ENCODE results near the gene PDCL3.

Gene PDCL3

GRCh38 chr2:100562613-100563406 is at the start of gene PDCL3:
Gene PDCL3, plus strand, starts transcription at chr2:100562993. Its CDS starts 75 bp downstream, at chr2:100563068.
- Mint-ChIP-seq H3K4me1 (ENCODE audit: low read depth) (peaks cover 39% of the 10 kb centered on the region), H3K9me3 (ENCODE audit: low read depth) (no peaks in the 10 kb centered on the region), H3K4me3 (peak within 1 kb of the TSS; percentile 94), H3K27ac (peak within 1 kb of the TSS; percentile 98), H3K27me3 (no peaks in the 10 kb centered on the region), H3K36me3 (no peaks in the 10 kb centered on the region)

GRCh38 chr2:100513650-100514049 is 49.1 kb upstream of the PDCL3 start:
- H3K27ac Mint-ChIP-seq: no peak overlapping the region
- H3K4me1 Mint-ChIP-seq (ENCODE audit: low read depth): no peaks in the 10 kb centered on the region
- H3K9me3 Mint-ChIP-seq (ENCODE audit: low read depth): peaks cover under 1% of the 10 kb centered on the region
- no peak overlapping the region for H3K4me3 Mint-ChIP-seq
- H3K27me3 Mint-ChIP-seq: peaks cover under 1% of the 10 kb centered on the region
- H3K36me3 Mint-ChIP-seq: no peaks in the 10 kb centered on the region

GRCh38 chr2:100517556-100517955 is 45.2 kb upstream of the PDCL3 start:
- no peaks in the 10 kb centered on the region for H3K9me3 Mint-ChIP-seq (ENCODE audit: low read depth)
- H3K27me3 Mint-ChIP-seq: peaks cover 2% of the 10 kb centered on the region
- no peak overlapping the region for H3K27ac Mint-ChIP-seq
- no peak overlapping the region for H3K4me3 Mint-ChIP-seq
- no peaks in the 10 kb centered on the region for H3K4me1 Mint-ChIP-seq (ENCODE audit: low read depth)
- H3K36me3 Mint-ChIP-seq: no peaks in the 10 kb centered on the region

- Mint-ChIP-seq H3K4me3 (no peak overlapping the region), H3K36me3 (no peaks in the 10 kb centered on the region), H3K4me1 (ENCODE audit: low read depth) (no peaks in the 10 kb centered on the region), H3K27ac (no peak overlapping the region), H3K27me3 (peaks cover 2% of the 10 kb centered on the region), H3K9me3 (ENCODE audit: low read depth) (no peaks in the 10 kb centered on the region)
These were observed 44.0 kb upstream of the PDCL3 start for GRCh38 chr2:100518801-100519200.

GRCh38 chr2:100520224-100520623 is 42.6 kb upstream of the PDCL3 start:
- Mint-ChIP-seq H3K27me3 (peaks cover 2% of the 10 kb centered on the region), H3K36me3 (no peaks in the 10 kb centered on the region), H3K4me3 (no peak overlapping the region), H3K9me3 (ENCODE audit: low read depth) (no peaks in the 10 kb centered on the region), H3K27ac (no peak overlapping the region), H3K4me1 (ENCODE audit: low read depth) (no peaks in the 10 kb centered on the region)

- H3K4me3 Mint-ChIP-seq: no peak overlapping the region
- H3K4me1 Mint-ChIP-seq (ENCODE audit: low read depth): no peaks in the 10 kb centered on the region
- no peaks in the 10 kb centered on the region for H3K36me3 Mint-ChIP-seq
- H3K9me3 Mint-ChIP-seq (ENCODE audit: low read depth): no peaks in the 10 kb centered on the region
- no peak overlapping the region for H3K27ac Mint-ChIP-seq
- peaks cover 2% of the 10 kb centered on the region for H3K27me3 Mint-ChIP-seq
These were observed 40.4 kb upstream of the PDCL3 start for GRCh38 chr2:100522430-100522829.

- no peaks in the 10 kb centered on the region for H3K4me1 Mint-ChIP-seq (ENCODE audit: low read depth)
These were observed 38.5 kb upstream of the PDCL3 start for GRCh38 chr2:100524331-100524730.

GRCh38 chr2:100526868-100527267 is 35.9 kb upstream of the PDCL3 start:
- no peak overlapping the region for H3K27ac Mint-ChIP-seq
- H3K4me3 Mint-ChIP-seq: no peak overlapping the region
- H3K9me3 Mint-ChIP-seq (ENCODE audit: low read depth): no peaks in the 10 kb centered on the region
- peaks cover 5% of the 10 kb centered on the region for H3K27me3 Mint-ChIP-seq
- H3K36me3 Mint-ChIP-seq: no peaks in the 10 kb centered on the region
- peaks cover 1% of the 10 kb centered on the region for H3K4me1 Mint-ChIP-seq (ENCODE audit: low read depth)

More at GRCh38 chr2:100524331-100524730, 38.5 kb upstream of the PDCL3 start:
- peaks cover 4% of the 10 kb centered on the region for H3K27me3 Mint-ChIP-seq
- no peak overlapping the region for H3K4me3 Mint-ChIP-seq
- no peaks in the 10 kb centered on the region for H3K9me3 Mint-ChIP-seq (ENCODE audit: low read depth)
- no peak overlapping the region for H3K27ac Mint-ChIP-seq
- H3K36me3 Mint-ChIP-seq: no peaks in the 10 kb centered on the region

GRCh38 chr2:100527440-100528015 is 35.3 kb upstream of the PDCL3 start:
- Mint-ChIP-seq H3K4me1 (ENCODE audit: low read depth) (peaks cover 1% of the 10 kb centered on the region), H3K27ac (no peak overlapping the region), H3K36me3 (no peaks in the 10 kb centered on the region), H3K4me3 (no peak overlapping the region), H3K9me3 (ENCODE audit: low read depth) (no peaks in the 10 kb centered on the region), H3K27me3 (peaks cover 5% of the 10 kb centered on the region)

- Mint-ChIP-seq H3K9me3 (ENCODE audit: low read depth) (no peaks in the 10 kb centered on the region), H3K27me3 (peaks cover 5% of the 10 kb centered on the region), H3K4me1 (ENCODE audit: low read depth) (peaks cover 1% of the 10 kb centered on the region), H3K27ac (no peak overlapping the region), H3K36me3 (no peaks in the 10 kb centered on the region), H3K4me3 (no peak overlapping the region)
These were observed 33.6 kb upstream of the PDCL3 start for GRCh38 chr2:100529176-100529575.

- H3K27ac Mint-ChIP-seq: no peak overlapping the region
- no peaks in the 10 kb centered on the region for H3K36me3 Mint-ChIP-seq
- H3K27me3 Mint-ChIP-seq: peaks cover 5% of the 10 kb centered on the region
- no peak overlapping the region for H3K4me3 Mint-ChIP-seq
- H3K9me3 Mint-ChIP-seq (ENCODE audit: low read depth): no peaks in the 10 kb centered on the region
- peaks cover 1% of the 10 kb centered on the region for H3K4me1 Mint-ChIP-seq (ENCODE audit: low read depth)
These were observed 32.9 kb upstream of the PDCL3 start for GRCh38 chr2:100529900-100530299.

GRCh38 chr2:100535855-100536254 is 26.9 kb upstream of the PDCL3 start:
- Mint-ChIP-seq H3K27ac (no peak overlapping the region), H3K4me1 (ENCODE audit: low read depth) (no peaks in the 10 kb centered on the region), H3K4me3 (no peak overlapping the region), H3K9me3 (ENCODE audit: low read depth) (no peaks in the 10 kb centered on the region), H3K27me3 (no peaks in the 10 kb centered on the region), H3K36me3 (no peaks in the 10 kb centered on the region)

GRCh38 chr2:100537918-100538317 is 24.9 kb upstream of the PDCL3 start:
- no peak overlapping the region for H3K27ac Mint-ChIP-seq
- H3K36me3 Mint-ChIP-seq: no peaks in the 10 kb centered on the region
- H3K27me3 Mint-ChIP-seq: no peaks in the 10 kb centered on the region
- no peaks in the 10 kb centered on the region for H3K9me3 Mint-ChIP-seq (ENCODE audit: low read depth)
- no peak overlapping the region for H3K4me3 Mint-ChIP-seq
- H3K4me1 Mint-ChIP-seq (ENCODE audit: low read depth): no peaks in the 10 kb centered on the region

GRCh38 chr2:100539221-100539620 is 23.6 kb upstream of the PDCL3 start:
- H3K4me3 Mint-ChIP-seq: no peak overlapping the region
- H3K27me3 Mint-ChIP-seq: no peaks in the 10 kb centered on the region
- no peaks in the 10 kb centered on the region for H3K9me3 Mint-ChIP-seq (ENCODE audit: low read depth)
- H3K27ac Mint-ChIP-seq: no peak overlapping the region
- no peaks in the 10 kb centered on the region for H3K4me1 Mint-ChIP-seq (ENCODE audit: low read depth)
- H3K36me3 Mint-ChIP-seq: no peaks in the 10 kb centered on the region

- H3K4me3 Mint-ChIP-seq: no peak overlapping the region
- H3K4me1 Mint-ChIP-seq (ENCODE audit: low read depth): no peaks in the 10 kb centered on the region
- H3K27me3 Mint-ChIP-seq: no peaks in the 10 kb centered on the region
- H3K9me3 Mint-ChIP-seq (ENCODE audit: low read depth): no peaks in the 10 kb centered on the region
- no peaks in the 10 kb centered on the region for H3K36me3 Mint-ChIP-seq
- H3K27ac Mint-ChIP-seq: no peak overlapping the region
These were observed 21.4 kb upstream of the PDCL3 start for GRCh38 chr2:100541404-100541803.

- no peaks in the 10 kb centered on the region for H3K27me3 Mint-ChIP-seq
- no peaks in the 10 kb centered on the region for H3K4me1 Mint-ChIP-seq (ENCODE audit: low read depth)
- H3K4me3 Mint-ChIP-seq: no peak overlapping the region
- no peaks in the 10 kb centered on the region for H3K36me3 Mint-ChIP-seq
- no peak overlapping the region for H3K27ac Mint-ChIP-seq
- H3K9me3 Mint-ChIP-seq (ENCODE audit: low read depth): no peaks in the 10 kb centered on the region
These were observed 20.4 kb upstream of the PDCL3 start for GRCh38 chr2:100542418-100542817.

Measured in activated naive CD8-positive, alpha-beta T cell (primary cell).